ENCODE data around the gene PACSIN1.
A peak's percentile ranks its signal among the peaks of the same experiment; 100 is the strongest.

Gene PACSIN1

DNA sequence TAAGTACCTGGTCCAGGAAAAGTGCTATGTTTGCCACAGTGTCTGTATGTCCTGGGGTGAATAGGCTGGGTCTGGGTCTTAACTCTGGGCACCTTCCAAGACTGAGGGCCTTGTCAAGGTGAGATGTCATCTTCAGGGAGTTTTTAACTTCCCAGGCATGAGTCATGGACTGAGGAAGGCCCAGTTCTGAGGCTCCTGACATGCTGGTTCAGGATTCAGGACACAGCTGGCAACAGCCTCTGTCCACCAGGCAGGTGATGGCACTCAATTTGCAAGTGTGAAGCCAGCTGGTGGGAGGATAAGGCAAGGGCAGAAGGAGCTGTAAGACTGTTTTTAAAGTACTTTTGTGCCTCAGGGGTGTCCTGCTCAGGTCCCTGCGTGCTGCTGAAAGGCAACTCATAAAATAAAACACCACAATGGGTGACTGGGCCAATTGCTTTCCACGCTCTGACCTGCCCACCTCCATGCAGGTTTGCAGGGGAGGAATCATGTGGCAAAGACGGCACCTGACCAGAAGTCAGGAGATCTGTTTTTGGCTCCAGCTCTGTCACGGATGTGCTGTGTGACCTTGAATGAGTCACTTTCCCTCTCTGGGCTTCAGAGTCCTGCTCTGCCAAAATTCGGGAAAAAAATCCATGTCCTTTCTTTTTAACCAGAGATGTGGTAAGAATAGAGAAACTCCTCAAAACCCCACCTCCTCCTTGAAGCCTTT lies 4.9 kb upstream of the PACSIN1 start:
- H3K27ac Mint-ChIP-seq, result no peak overlapping the region
- TF ChIP-seq CTCF (IDR thresholded peaks at IDR 0.05; ENCODE audit: unreplicated experiment in 3 of 3), result no peak
- no peaks in the 10 kb centered on the region for H3K9me3 Mint-ChIP-seq
- peaks cover 18% of the 10 kb centered on the region for H3K27me3 Mint-ChIP-seq (ENCODE audit: low read depth)
- no peak overlapping the region for H3K4me3 Mint-ChIP-seq
- peaks cover 6% of the 10 kb centered on the region for H3K4me1 Mint-ChIP-seq
- no peaks in the 10 kb centered on the region for H3K36me3 Mint-ChIP-seq (ENCODE audit: low read depth)

- H3K36me3 Mint-ChIP-seq (ENCODE audit: low read depth), result no peaks in the 10 kb centered on the region
- H3K4me3 Mint-ChIP-seq, result no peak overlapping the region
- no peak overlapping the region for H3K27ac Mint-ChIP-seq
- H3K4me1 Mint-ChIP-seq, result peaks cover 3% of the 10 kb centered on the region
- no peaks in the 10 kb centered on the region for H3K9me3 Mint-ChIP-seq
- peaks cover 28% of the 10 kb centered on the region for H3K27me3 Mint-ChIP-seq (ENCODE audit: low read depth)
- TF ChIP-seq CTCF (IDR thresholded peaks at IDR 0.05; ENCODE audit: unreplicated experiment in 3 of 3), result no peak
Measured at GRCh38 chr6:34462010-34462409, 3.9 kb upstream of the PACSIN1 start.

DNA sequence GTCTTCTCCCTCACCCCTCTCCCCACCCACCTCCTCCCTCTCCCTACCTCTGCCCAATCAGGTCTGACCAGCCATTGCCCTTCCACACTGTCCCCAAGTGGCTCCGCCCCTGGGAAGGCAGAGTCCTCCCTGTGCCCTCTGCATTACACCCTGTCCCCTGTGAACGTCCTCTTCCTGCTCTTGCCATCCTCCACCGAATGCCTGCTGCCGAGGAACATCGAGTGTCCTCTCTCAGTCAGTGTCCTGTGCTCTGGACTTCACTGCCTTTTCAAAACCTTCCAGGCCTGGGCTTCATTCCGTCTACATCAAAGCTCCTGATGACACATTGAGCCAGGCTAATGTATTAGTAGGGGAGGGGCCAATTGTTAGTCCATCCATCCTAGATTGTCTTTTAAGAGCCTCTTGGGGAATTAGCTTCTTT lies 3.3 kb upstream of the PACSIN1 start:
- no peak overlapping the region for H3K27ac Mint-ChIP-seq
- H3K36me3 Mint-ChIP-seq (ENCODE audit: low read depth), result no peaks in the 10 kb centered on the region
- H3K27me3 Mint-ChIP-seq (ENCODE audit: low read depth), result peaks cover 30% of the 10 kb centered on the region
- no peak overlapping the region for H3K4me3 Mint-ChIP-seq
- TF ChIP-seq CTCF (IDR thresholded peaks at IDR 0.05; ENCODE audit: unreplicated experiment in 3 of 3), result no peak
- H3K9me3 Mint-ChIP-seq, result no peaks in the 10 kb centered on the region
- H3K4me1 Mint-ChIP-seq, result no peaks in the 10 kb centered on the region

DNA sequence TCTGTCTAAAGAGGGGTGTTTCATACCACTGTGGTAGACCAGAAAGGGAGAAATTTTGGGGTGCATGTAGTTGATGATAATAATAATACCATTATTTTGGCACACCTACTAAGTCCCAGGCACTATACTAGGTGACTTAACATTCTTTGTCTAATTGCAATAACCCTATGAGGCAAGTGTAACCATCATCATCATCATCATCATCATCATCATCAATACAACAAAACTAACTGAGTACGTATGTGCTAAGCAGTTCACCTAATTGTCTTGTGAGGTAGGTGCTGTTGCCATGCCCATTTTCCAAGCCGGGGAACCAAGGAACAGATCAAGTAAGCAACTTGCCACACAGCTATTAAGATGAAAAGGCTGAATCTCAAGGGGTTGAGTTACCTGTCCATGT lies 2.6 kb upstream of the PACSIN1 start:
- H3K27ac Mint-ChIP-seq, result no peak overlapping the region
- H3K4me3 Mint-ChIP-seq, result peak overlapping the region in 1 of 3 experiments; percentile 23
- H3K4me1 Mint-ChIP-seq, result no peaks in the 10 kb centered on the region
- peaks cover 30% of the 10 kb centered on the region for H3K27me3 Mint-ChIP-seq (ENCODE audit: low read depth)
- H3K36me3 Mint-ChIP-seq (ENCODE audit: low read depth), result no peaks in the 10 kb centered on the region
- H3K9me3 Mint-ChIP-seq, result no peaks in the 10 kb centered on the region
- TF ChIP-seq CTCF (IDR thresholded peaks at IDR 0.05; ENCODE audit: unreplicated experiment in 3 of 3), result no peak

DNA sequence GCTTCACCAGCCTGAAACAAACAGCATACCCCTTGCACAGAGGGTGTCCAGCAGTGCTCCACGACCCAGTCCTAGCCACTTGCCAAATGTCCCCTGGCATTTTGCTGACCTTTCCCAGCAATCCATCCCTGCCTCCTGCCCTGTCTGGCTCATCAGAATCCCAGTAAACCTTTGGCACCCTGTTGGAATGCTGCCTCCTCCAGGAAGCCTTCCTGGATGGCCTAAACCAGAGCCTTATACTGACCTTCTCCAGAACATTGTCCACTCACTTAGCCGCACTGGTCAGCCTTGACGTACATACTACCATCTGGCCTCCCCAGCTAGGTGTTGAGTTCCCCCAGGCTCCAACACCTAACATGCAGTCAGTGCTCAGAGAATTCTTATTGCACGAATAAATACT lies 2.0 kb upstream of the PACSIN1 start:
- Mint-ChIP-seq H3K27me3 (ENCODE audit: low read depth) (peaks cover 30% of the 10 kb centered on the region), H3K27ac (no peak overlapping the region), H3K4me3 (peak overlapping the region in 2 of 3 experiments; percentile 41 to 63), H3K4me1 (no peaks in the 10 kb centered on the region), H3K36me3 (ENCODE audit: low read depth) (no peaks in the 10 kb centered on the region), H3K9me3 (no peaks in the 10 kb centered on the region)
- no peak for TF ChIP-seq CTCF (IDR thresholded peaks at IDR 0.05; ENCODE audit: unreplicated experiment in 3 of 3)
